Retinal pigment epithelial cell (primary cell): Measurements from ENCODE around the gene KPNA5.

Experiments used
- DNase-seq: peaks from one replicate; pipeline ENCODE4 v3.0.0-alpha.2; 2010; ENCODE audit warnings: low read depth
- H3K4me3 ChIP-seq: 2 replicates; pipeline ENCODE4 v1.5.1; 2011; ENCODE audit warnings: mild to moderate bottlenecking, low read length, control low read depth, moderate library complexity
- TF ChIP-seq, protein P1 (sequence below): conservative IDR thresholded peaks from 2 replicates; pipeline ENCODE4 v1.5.1; 2011; ENCODE audit warnings: low read depth, low read length, control low read depth, inconsistent platforms

The KPNA5 gene

DNA sequence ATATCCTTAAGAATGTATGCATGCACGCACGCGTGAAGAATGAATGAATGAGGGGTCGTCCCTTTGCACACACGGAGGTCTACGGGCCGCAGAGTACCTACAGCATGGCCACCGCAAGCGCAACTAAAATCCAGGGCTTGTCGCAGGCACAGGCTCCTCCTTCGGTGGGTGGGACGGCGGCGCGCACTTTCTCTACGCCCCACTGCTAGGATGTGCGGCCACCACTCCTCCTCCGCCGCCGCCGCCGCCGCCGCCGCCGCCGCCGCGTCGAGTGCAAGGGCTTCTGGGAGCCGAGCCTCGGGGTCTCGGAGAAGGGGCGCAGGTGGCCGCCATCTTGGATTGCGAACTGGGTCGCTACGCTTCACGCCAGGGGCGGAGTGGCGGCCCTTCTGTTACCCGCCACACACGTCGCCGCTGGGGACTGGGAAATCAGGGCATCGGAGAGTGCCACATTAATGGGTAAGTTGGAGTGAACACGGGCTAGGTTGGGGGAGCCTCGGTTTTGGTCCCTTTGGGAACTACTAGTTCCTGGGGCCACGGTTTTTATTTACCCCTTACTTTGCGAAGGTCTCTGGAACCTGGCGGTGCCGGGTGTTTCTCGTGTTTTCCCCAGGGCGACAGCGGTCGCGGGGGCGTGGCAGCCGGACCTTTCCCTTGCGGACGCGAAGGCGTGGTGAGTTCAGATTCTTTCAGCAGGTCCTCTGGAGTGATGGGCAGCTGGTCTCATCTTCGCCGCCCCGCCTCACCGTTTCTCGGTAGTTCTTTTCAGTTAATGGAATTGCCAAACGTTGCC, at the start of gene KPNA5:
TSS of gene KPNA5 (plus strand) at position 332 of the 793 bp plus-strand sequence. CDS start at position 456, 124 bp downstream.
- peak; percentile 64 for DNase-seq
- peak within 1 kb of the TSS; percentile 90 for H3K4me3 ChIP-seq
- TF ChIP-seq, protein P1, sequence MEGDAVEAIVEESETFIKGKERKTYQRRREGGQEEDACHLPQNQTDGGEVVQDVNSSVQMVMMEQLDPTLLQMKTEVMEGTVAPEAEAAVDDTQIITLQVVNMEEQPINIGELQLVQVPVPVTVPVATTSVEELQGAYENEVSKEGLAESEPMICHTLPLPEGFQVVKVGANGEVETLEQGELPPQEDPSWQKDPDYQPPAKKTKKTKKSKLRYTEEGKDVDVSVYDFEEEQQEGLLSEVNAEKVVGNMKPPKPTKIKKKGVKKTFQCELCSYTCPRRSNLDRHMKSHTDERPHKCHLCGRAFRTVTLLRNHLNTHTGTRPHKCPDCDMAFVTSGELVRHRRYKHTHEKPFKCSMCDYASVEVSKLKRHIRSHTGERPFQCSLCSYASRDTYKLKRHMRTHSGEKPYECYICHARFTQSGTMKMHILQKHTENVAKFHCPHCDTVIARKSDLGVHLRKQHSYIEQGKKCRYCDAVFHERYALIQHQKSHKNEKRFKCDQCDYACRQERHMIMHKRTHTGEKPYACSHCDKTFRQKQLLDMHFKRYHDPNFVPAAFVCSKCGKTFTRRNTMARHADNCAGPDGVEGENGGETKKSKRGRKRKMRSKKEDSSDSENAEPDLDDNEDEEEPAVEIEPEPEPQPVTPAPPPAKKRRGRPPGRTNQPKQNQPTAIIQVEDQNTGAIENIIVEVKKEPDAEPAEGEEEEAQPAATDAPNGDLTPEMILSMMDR, result no peak

DNA sequence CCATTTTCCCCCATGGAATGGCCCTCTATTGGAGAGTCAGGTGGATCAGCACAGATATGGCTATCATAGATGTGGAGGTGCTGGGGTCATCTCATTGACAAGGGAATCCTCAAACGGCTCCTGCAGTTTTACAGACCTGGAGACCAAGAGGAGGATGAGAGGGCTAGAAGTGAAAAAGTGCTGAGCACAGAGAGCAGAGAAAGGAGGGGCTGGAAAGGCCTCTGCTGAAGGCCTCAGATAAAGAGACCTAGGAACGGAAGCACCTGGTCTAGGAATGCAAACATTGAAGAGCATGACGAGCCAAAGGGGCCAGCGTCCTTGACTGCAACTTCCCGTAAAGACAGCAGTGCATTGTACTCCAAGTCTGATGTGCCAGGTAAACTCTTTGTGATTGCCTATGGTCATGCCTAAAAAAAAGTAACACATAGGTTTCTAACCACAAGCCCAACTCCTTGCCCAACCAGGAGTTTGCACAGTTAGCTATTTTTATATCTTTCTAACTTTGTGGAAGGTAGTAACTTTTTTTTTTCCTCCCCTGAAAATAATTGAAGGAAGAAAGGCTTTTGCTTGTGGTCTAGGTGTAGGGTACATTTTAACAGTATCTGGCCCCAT, 49.5 kb upstream of the KPNA5 start:
- no peak for DNase-seq
- TF ChIP-seq, protein P1, result no peak
- no peak overlapping the region for H3K4me3 ChIP-seq

DNA sequence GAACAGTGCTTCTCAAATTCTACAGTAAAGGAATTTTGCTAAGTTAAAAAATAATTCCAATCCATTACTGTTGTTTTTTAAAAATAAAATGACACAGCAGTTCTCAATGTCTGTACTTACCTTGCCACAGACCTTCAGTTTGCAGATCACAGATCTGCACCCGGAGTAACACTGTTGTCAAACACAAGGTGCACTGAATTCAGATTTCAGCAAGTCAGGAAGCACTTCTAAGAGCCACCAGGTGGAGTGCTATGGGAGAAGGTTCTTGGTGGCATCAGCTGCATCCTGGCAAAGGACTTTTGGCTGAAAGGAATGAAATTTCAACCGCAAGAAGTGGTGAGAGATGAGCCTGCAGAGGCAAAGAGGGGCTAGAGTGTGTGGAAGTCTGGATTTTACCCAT, 47.3 kb upstream of the KPNA5 start:
- TF ChIP-seq, protein P1, result peak; percentile 37
- no peak overlapping the region for H3K4me3 ChIP-seq
- DNase-seq, result no peak

DNA sequence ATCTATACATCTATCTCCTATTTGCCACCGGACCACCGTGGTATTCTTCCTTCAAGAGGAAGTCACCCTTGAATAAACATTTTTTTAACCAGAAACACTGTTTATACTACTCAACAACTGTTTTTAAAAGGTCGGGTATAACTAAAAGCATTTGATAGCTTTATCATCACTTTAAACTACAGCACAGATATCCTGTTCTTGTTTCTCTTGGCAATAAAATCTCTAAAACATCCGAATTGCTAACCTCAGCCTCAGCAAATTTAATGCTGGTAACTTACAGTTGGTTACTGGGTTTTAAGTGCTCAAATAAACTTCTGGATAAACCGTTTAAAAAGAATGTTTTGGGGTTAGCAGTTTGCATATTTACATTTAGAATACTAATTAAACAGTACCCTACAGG, 32.9 kb upstream of the KPNA5 start:
- no peak overlapping the region for H3K4me3 ChIP-seq
- DNase-seq, result no peak
- TF ChIP-seq, protein P1, result no peak

DNA sequence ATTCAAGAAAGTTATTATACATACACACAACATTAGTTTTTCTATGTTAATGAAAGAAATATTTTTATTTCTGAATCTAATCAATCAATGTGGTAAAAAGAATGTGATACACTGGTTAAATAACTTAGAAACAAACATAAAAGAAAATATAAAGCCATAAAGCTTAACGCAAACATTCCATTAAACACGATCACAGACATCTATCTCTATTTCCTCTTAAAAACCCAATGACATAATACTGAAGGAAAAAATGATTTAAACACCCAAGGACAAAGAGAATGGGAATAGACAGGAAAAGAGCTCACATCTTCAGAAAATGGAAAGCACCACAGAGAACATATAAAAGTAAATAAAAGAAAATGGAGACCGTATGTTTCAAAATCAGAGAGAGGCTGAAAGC, 31.9 kb upstream of the KPNA5 start:
- H3K4me3 ChIP-seq, result no peak overlapping the region
- TF ChIP-seq, protein P1, result no peak
- DNase-seq, result no peak

- TF ChIP-seq, protein P1, result no peak
- DNase-seq, result no peak
- no peak overlapping the region for H3K4me3 ChIP-seq
These were observed 29.1 kb upstream of the KPNA5 start for GRCh38 chr6:116651916-116652315.

DNA sequence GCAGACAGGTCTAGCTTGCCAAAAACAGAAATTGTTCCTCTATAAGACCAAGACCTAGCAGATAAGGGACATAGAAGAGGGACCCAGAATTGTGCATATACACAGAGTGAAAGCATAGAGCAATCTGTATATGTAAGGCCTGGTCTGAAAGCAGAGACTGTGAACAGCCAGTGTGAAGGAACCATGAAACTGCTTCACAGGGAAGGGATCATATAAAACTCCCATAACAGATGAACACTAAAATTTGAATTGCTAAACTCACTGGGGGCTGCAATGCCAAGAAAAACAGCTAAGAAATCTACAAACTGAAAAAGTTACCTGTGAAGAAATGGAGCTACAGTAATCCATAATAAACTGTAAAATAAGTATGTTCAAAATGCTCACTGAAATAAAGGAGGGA, 19.4 kb upstream of the KPNA5 start:
- no peak for DNase-seq
- TF ChIP-seq, protein P1, result no peak

More for the DNA sequence above, 19.4 kb upstream of the KPNA5 start:
- no peak overlapping the region for H3K4me3 ChIP-seq
